H1 (cell line): ENCODE results near the gene COASY.

Experiments used
- CTCF ChIP-seq, 3 experiments: IDR thresholded peaks; 1 replicate in 2 of 3; 2 replicates in 1 of 3; pipeline versions ENCODE4 v1.5.1 to v1.6.1; 2011; ENCODE audit warnings: low read length in 3 of 3, mild to moderate bottlenecking in 3 of 3, inconsistent platforms in 2 of 3, low read depth in 1 of 3, moderate library complexity in 1 of 3; ENCODE audit not compliant: insufficient read depth in 1 of 3; ENCODE audit errors: control extremely low read depth in 1 of 3
- SIX5 ChIP-seq: IDR thresholded peaks from 2 replicates; pipeline ENCODE4 v1.6.1; 2011; ENCODE audit warnings: mild to moderate bottlenecking, low read depth, low read length

DNA sequence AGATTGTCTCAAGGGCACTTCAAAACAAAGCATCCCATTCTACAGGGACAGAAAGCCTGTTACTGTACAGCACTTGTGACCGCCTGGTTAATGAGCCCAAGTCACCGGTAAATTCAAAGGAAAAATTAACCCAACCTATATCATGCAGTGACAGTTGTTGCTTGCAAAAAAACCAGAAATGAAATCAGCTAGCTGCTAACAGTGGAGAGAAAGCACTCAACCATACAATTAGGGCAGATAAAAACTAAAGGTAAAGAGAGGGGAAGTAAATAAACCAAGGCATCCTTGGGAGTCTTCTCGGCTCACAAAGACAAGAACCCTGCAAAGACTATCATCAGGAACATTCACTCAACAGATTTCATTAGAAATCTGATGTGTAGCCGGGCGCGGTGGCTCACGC, 41.4 kb downstream of the COASY start:
- no peak for TF ChIP-seq CTCF (IDR thresholded peaks at IDR 0.05; ENCODE audit: control extremely low read depth in 1 of 3, insufficient read depth in 1 of 3, low read depth in 1 of 3, low read length in 3 of 3)
- TF ChIP-seq SIX5 = no peak
